Loucy (cell line): Measurements from ENCODE around the gene DPF3.

Experiments used
- EZH2phosphoT487 ChIP-seq: fragments of 200-600 bp; IDR thresholded peaks from 2 replicates; pipeline ENCODE4 v1.6.1; 2018; ENCODE audit warnings: antibody characterized with exemption, mild to moderate bottlenecking, moderate library complexity, borderline replicate concordance
- TF ChIP-seq, protein P1 (sequence below): fragments of 200-600 bp; sonication (generic); conservative IDR thresholded peaks from 2 replicates; pipeline ENCODE4 v1.5.1; 2014; ENCODE audit warnings: mild to moderate bottlenecking, antibody characterized with exemption, low read length

DNA sequence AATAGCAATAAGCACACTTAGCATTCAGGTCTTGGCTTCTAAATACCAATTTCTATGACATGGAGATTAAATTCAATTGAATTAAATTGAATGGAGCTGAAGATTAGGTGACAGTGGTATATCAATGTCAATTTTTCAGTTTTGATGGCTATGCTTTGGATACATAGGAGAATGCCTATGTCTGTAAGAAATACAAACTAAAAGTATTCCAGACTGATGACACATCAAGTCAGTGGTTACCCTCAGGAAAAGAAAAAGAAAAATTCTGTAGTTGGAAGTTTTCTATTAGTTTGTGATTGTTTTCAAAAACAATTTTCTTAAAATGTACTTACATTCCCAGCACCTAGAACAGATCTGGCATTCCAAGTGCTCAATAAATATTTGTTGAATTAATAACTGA is 27.5 kb upstream of the DPF3 start:
- TF ChIP-seq, protein P1, sequence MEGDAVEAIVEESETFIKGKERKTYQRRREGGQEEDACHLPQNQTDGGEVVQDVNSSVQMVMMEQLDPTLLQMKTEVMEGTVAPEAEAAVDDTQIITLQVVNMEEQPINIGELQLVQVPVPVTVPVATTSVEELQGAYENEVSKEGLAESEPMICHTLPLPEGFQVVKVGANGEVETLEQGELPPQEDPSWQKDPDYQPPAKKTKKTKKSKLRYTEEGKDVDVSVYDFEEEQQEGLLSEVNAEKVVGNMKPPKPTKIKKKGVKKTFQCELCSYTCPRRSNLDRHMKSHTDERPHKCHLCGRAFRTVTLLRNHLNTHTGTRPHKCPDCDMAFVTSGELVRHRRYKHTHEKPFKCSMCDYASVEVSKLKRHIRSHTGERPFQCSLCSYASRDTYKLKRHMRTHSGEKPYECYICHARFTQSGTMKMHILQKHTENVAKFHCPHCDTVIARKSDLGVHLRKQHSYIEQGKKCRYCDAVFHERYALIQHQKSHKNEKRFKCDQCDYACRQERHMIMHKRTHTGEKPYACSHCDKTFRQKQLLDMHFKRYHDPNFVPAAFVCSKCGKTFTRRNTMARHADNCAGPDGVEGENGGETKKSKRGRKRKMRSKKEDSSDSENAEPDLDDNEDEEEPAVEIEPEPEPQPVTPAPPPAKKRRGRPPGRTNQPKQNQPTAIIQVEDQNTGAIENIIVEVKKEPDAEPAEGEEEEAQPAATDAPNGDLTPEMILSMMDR = no peak
- TF ChIP-seq EZH2phosphoT487 = no peak
